Activated T-helper 17 cell treated with anti-CD3 and anti-CD28 coated beads, Interleukin-2, amount 50 U/mL, for 72 hours (primary cell): ENCODE results near the gene PIK3CD. TPM values are rescaled to one million over a fixed set of nuclear protein-coding genes. Genes with fewer than 3 reads are reported as not detected.
A peak's percentile ranks its signal among the peaks of the same experiment; 100 is the strongest.

ENCODE experiments used
- ATAC-seq: fragments of 150-1000 bp; cut with Tn5 transposase; replicated peaks from 2 replicates; pipeline ENCODE4 v1.10.0; 2021; ENCODE audit warnings: mild to moderate bottlenecking, moderate library complexity
- H3K27ac Mint-ChIP-seq: one replicate; pipeline ENCODE4 v1.8.0; 2022; ENCODE audit warnings: mixed read lengths
- H3K27me3 Mint-ChIP-seq: one replicate; pipeline ENCODE4 v1.8.0; 2022; ENCODE audit warnings: mixed read lengths
- H3K36me3 Mint-ChIP-seq: one replicate; pipeline ENCODE4 v1.8.0; 2022; ENCODE audit warnings: low read depth, mild to moderate bottlenecking, mixed read lengths
- H3K4me1 Mint-ChIP-seq: one replicate; pipeline ENCODE4 v1.8.0; 2022; ENCODE audit warnings: mixed read lengths
- H3K4me3 Mint-ChIP-seq: one replicate; pipeline ENCODE4 v1.8.0; 2022; ENCODE audit warnings: mild to moderate bottlenecking, mixed read lengths
- H3K9me3 Mint-ChIP-seq: one replicate; pipeline ENCODE4 v1.8.0; 2022; ENCODE audit warnings: mixed read lengths
- total RNA-seq, 2 donors: library from RNA; stranded (reverse); gene quantifications; one replicate each; pipeline ENCODE4 v1.2.3, GENCODE V29; 2022

Gene PIK3CD
- total RNA-seq, 2 donors from 2014 or later = 114 to 120 TPM

GRCh38 chr1:9719978-9720722 is 68.6 kb downstream of the PIK3CD start:
- Mint-ChIP-seq H3K27me3 (no peaks in the 10 kb centered on the region), H3K27ac (no peak overlapping the region), H3K36me3 (peaks cover 99% of the 10 kb centered on the region), H3K4me1 (peaks cover 9% of the 10 kb centered on the region), H3K4me3 (peak overlapping the region; percentile 83), H3K9me3 (no peaks in the 10 kb centered on the region)
- ATAC-seq = no peak

DNA sequence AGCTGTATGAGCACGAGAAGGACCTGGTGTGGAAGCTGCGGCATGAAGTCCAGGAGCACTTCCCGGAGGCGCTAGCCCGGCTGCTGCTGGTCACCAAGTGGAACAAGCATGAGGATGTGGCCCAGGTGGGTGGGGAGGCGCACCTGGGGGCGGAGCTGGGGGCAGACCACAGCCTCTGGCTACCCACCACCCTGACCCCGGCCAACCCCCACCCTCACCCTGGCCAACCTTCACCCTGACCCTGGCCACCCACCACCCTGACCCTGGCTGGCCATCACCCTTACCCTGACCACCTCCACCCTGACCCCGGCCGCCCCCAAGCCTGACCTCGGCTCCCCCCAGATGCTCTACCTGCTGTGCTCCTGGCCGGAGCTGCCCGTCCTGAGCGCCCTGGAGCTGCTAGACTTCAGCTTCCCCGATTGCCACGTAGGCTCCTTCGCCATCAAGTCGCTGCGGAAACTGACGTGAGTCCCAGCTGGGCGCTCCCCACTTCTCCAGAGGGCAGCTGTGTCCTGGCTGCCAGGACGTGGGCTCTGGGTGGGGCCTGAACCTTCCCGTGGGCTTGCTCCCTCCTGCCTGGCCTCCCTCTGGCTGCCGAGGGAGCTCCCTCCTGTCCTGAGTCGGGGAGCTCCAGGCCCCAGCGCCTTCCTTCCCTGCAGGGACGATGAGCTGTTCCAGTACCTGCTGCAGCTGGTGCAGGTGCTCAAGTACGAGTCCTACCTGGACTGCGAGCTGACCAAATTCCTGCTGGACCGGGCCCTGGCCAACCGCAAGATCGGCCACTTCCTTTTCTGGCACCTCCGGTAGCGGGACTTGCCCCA is 69.5 kb downstream of the PIK3CD start:
- peaks cover 96% of the 10 kb centered on the region for H3K36me3 Mint-ChIP-seq
- no peaks in the 10 kb centered on the region for H3K9me3 Mint-ChIP-seq
- peak overlapping the region; percentile 29 for H3K4me3 Mint-ChIP-seq
- H3K4me1 Mint-ChIP-seq = peaks cover 9% of the 10 kb centered on the region
- H3K27me3 Mint-ChIP-seq = no peaks in the 10 kb centered on the region
- ATAC-seq = no peak
- no peak overlapping the region for H3K27ac Mint-ChIP-seq

DNA sequence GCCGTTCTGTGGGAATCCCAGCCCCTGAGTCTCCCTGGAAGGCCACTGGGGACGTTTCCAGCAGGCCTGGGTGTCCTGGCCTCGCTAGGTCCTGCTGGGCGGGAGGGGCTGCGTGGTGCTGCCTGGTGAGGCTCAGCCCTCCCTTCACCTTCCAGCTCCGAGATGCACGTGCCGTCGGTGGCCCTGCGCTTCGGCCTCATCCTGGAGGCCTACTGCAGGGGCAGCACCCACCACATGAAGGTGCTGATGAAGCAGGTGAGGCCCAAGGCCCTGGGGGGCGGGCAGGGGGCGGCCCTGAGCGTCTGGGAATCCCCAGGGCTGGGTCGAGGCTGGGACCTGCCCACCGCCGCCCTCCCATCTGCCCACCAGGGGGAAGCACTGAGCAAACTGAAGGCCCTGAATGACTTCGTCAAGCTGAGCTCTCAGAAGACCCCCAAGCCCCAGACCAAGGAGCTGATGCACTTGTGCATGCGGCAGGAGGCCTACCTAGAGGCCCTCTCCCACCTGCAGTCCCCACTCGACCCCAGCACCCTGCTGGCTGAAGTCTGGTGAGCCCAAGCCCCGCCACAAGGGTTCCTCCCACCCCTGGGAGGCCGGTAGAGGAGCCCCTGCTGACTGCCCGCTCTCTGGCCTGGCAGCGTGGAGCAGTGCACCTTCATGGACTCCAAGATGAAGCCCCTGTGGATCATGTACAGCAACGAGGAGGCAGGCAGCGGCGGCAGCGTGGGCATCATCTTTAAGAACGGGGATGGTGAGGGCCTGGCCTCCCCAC is 70.3 kb downstream of the PIK3CD start:
- no peaks in the 10 kb centered on the region for H3K27me3 Mint-ChIP-seq
- H3K27ac Mint-ChIP-seq = no peak overlapping the region
- ATAC-seq = no peak
- H3K4me1 Mint-ChIP-seq = peaks cover 9% of the 10 kb centered on the region
- peak overlapping the region; percentile 29 for H3K4me3 Mint-ChIP-seq
- H3K36me3 Mint-ChIP-seq = peaks cover 96% of the 10 kb centered on the region
- H3K9me3 Mint-ChIP-seq = no peaks in the 10 kb centered on the region

GRCh38 chr1:9722378-9722749 is 70.8 kb downstream of the PIK3CD start:
- Mint-ChIP-seq H3K4me3 (no peak overlapping the region), H3K4me1 (peaks cover 10% of the 10 kb centered on the region), H3K9me3 (no peaks in the 10 kb centered on the region), H3K36me3 (peaks cover 96% of the 10 kb centered on the region), H3K27me3 (no peaks in the 10 kb centered on the region), H3K27ac (no peak overlapping the region)
- no peak for ATAC-seq

DNA sequence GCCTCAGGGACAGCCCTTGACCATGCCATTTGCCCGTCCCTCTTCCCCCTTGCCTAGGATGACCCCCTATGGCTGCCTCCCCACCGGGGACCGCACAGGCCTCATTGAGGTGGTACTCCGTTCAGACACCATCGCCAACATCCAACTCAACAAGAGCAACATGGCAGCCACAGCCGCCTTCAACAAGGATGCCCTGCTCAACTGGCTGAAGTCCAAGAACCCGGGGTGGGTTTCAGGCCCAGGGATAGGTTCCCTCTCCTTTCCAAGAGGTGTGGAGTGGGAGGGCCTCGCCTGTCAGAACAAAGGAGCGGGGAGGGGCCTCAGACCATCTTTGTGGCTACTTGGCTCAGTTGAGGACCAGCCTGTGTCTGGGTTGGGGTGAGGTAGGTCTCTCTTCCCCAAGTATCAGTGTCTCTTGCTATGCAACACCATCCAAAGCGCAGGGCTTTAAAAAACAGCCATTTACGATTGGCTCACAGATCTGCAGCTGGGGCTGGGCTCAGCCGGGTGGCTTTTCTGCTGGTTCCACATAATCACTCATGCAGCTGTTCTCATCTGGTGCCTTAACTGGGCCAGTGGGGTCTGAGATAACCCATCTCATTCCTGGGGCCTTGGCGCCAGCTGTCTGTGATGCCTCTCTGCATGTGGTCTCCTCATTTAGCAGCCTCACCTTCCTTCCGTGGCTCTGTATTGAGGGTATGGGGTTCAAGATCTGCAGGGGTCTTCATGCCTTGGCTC is 71.7 kb downstream of the PIK3CD start:
- no peaks in the 10 kb centered on the region for H3K27me3 Mint-ChIP-seq
- H3K27ac Mint-ChIP-seq = no peak overlapping the region
- H3K4me3 Mint-ChIP-seq = no peak overlapping the region
- peaks cover 96% of the 10 kb centered on the region for H3K36me3 Mint-ChIP-seq
- no peak for ATAC-seq
- no peaks in the 10 kb centered on the region for H3K9me3 Mint-ChIP-seq
- H3K4me1 Mint-ChIP-seq = peaks cover 9% of the 10 kb centered on the region

DNA sequence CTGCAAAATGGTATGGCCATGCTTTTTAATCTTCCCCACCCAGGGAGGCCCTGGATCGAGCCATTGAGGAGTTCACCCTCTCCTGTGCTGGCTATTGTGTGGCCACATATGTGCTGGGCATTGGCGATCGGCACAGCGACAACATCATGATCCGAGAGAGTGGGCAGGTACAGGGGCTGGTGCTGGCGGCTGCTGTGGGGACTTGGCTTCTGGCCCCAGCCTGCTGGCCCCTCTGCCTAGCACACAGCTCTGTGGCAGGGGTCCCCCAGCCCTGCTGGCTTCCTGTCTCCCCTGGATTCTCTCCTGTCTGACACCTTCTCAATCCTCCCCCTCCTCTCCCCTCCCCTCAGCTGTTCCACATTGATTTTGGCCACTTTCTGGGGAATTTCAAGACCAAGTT is 72.4 kb downstream of the PIK3CD start:
- H3K36me3 Mint-ChIP-seq = peaks cover 96% of the 10 kb centered on the region
- peaks cover 16% of the 10 kb centered on the region for H3K4me1 Mint-ChIP-seq
- H3K27ac Mint-ChIP-seq = no peak overlapping the region
- no peak for ATAC-seq
- H3K9me3 Mint-ChIP-seq = no peaks in the 10 kb centered on the region
- no peak overlapping the region for H3K4me3 Mint-ChIP-seq
- no peaks in the 10 kb centered on the region for H3K27me3 Mint-ChIP-seq

- peaks cover 22% of the 10 kb centered on the region for H3K4me1 Mint-ChIP-seq
These were observed 73.4 kb downstream of the PIK3CD start for GRCh38 chr1:9724706-9725476.

GRCh38 chr1:9726406-9726805 is 74.9 kb downstream of the PIK3CD start:
- Mint-ChIP-seq H3K4me3 (no peak overlapping the region), H3K27ac (no peak overlapping the region), H3K36me3 (peaks cover 96% of the 10 kb centered on the region), H3K9me3 (no peaks in the 10 kb centered on the region), H3K4me1 (peaks cover 27% of the 10 kb centered on the region), H3K27me3 (no peaks in the 10 kb centered on the region)
- no peak for ATAC-seq

More at GRCh38 chr1:9724706-9725476, 73.4 kb downstream of the PIK3CD start:
- Mint-ChIP-seq H3K27ac (no peak overlapping the region), H3K36me3 (peaks cover 96% of the 10 kb centered on the region), H3K9me3 (no peaks in the 10 kb centered on the region), H3K27me3 (no peaks in the 10 kb centered on the region), H3K4me3 (no peak overlapping the region)
- peak; percentile 35 for ATAC-seq

- Mint-ChIP-seq H3K27ac (no peak overlapping the region), H3K9me3 (no peaks in the 10 kb centered on the region), H3K4me1 (peaks cover 34% of the 10 kb centered on the region), H3K4me3 (peak overlapping the region; percentile 77), H3K36me3 (peaks cover 96% of the 10 kb centered on the region), H3K27me3 (no peaks in the 10 kb centered on the region)
- no peak for ATAC-seq
These were observed 75.5 kb downstream of the PIK3CD start for GRCh38 chr1:9726905-9727595.

DNA sequence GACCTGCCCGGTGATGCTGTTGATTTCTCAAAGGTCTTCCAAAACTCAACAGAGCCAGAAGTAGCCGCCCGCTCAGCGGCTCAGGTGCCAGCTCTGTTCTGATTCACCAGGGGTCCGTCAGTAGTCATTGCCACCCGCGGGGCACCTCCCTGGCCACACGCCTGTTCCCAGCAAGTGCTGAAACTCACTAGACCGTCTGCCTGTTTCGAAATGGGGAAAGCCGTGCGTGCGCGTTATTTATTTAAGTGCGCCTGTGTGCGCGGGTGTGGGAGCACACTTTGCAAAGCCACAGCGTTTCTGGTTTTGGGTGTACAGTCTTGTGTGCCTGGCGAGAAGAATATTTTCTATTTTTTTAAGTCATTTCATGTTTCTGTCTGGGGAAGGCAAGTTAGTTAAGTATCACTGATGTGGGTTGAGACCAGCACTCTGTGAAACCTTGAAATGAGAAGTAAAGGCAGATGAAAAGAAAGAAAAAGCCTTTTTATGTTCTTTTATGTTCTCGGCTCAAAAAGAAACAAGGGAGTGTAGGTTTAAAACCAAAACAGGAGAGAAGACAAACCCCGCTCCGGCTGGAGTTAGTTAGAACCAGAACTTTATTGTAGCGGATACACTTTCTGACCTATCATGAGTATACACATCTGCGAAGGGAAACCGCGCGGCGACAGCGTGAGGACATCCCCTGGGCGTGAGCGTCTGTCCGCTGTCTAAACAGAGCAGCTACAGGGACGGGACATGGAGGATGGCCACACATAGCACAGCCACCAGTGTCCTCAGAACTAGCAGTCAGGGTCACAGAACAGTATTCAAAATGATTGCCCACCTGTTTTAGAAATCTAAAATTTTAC is 77.1 kb downstream of the PIK3CD start:
- Mint-ChIP-seq H3K27me3 (no peaks in the 10 kb centered on the region), H3K36me3 (peaks cover 96% of the 10 kb centered on the region), H3K9me3 (no peaks in the 10 kb centered on the region), H3K4me3 (peak overlapping the region; percentile 77), H3K4me1 (peaks cover 34% of the 10 kb centered on the region), H3K27ac (peak overlapping the region; percentile 78)
- ATAC-seq = peak; percentile 79

DNA sequence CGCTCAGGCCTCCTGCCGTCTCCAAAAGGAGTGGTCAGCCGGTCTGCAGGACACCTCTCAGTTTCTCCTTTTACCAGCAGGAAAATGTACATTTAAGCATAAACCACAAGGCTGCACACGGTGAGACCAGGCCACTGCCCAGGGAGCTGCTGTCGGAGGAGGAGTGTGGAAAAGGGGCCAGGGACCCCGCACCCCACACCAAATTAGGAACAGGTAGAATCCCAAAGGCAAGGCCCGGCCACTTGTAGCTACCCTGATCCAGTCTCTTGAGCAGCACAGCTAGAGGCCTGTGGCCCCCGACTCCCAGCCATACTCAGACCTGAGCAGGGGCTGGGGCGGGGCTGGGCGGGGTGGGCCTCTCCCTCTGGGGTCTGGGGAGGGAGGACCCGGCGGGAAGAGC is 78.0 kb downstream of the PIK3CD start:
- peak overlapping the region; percentile 78 for H3K27ac Mint-ChIP-seq
- peak overlapping the region; percentile 77 for H3K4me3 Mint-ChIP-seq
- no peaks in the 10 kb centered on the region for H3K9me3 Mint-ChIP-seq
- peaks cover 96% of the 10 kb centered on the region for H3K36me3 Mint-ChIP-seq
- no peak for ATAC-seq
- peaks cover 34% of the 10 kb centered on the region for H3K4me1 Mint-ChIP-seq
- no peaks in the 10 kb centered on the region for H3K27me3 Mint-ChIP-seq

DNA sequence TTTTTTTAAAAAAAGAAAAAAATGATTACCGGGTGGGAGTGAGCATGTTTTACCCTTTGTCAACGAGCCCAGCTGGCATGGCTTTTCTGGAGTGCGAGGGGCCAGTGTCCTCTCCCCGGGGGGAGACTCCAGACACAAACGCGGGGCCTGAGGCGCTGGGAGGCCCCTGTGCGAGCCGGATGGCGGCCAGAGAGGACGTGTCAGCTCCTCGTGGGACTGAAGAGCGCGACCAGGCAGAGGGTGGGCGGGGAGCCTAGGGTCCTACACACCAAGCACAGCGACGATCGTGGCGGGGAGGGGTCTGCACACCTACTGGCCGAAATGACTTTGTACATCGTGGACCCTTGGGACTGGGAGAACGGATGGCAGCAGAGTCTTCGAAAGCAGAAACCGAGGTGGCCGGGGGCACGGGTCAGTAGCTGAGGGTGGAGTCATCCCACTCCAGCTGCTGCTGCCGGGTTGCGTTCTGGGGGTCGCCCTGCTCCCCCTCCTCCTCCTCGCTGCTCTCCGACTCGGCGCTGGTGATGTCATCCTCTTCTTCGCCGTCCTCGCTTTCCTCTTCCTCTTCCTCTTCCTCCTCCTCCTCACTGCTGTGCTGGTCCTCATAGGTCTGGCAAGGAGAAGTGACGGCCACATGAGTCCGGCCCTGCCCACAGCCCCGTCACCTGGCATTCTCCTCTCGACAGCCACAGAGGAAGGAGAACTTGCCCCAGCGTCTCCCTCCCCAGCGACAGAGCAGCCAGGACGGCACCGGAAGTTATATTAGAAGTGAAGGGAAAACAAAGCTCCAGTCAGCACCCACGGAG is 78.8 kb downstream of the PIK3CD start:
- peaks cover 96% of the 10 kb centered on the region for H3K36me3 Mint-ChIP-seq
- no peaks in the 10 kb centered on the region for H3K27me3 Mint-ChIP-seq
- H3K4me1 Mint-ChIP-seq = peaks cover 34% of the 10 kb centered on the region
- no peaks in the 10 kb centered on the region for H3K9me3 Mint-ChIP-seq
- H3K27ac Mint-ChIP-seq = peak overlapping the region; percentile 88
- peak overlapping the region; percentile 67 for H3K4me3 Mint-ChIP-seq
- ATAC-seq = no peak
